ENCODE results near the gene VEGFB.
A peak's percentile ranks its signal among the peaks of the same experiment; 100 is the strongest.

Gene VEGFB

DNA sequence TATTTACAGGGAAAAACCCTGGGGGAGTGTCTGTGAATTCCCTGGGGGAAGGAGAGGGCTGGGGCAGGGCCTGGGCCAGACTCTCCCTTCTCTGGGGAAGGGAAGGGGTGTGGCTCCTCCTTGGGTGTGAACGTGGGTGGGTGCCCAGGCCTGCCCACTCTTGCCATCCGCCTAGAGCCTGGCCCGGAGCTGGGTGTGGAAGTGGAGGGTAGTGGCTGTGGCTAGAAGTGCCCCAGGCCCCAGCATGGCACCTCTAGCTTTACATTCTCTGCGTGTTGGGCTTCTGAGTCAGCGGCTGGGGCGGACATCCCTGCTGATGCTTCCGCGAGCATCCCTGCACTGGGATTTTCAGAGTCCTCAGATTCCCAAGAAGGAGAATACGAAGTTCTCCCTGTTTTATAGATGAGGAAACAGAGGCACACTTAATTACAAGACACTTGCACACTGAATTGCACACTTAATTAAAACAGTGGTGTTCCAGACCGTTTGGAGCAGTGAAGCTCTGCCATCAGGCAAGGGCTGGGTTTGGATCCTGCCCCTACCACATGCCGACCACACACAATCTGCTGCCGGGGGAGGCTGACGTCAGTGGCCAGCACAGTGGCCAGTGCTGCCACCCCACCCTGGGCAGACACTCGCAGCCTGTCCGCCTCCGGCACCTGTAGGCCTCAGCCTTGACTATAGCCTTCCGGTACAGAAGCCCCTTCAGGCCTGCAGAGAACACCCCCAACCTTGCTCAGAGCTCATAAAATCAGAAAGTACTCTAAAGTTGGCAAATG, 42.5 kb downstream of the VEGFB start:
- Histone ChIP-seq H3K27ac (ENCODE audit: low read depth, low read length) (no peak overlapping the region), H3K4me1 (ENCODE audit: control insufficient read depth, insufficient read depth, low read length) (peaks cover 1% of the 10 kb centered on the region), H3K27me3 (ENCODE audit: control insufficient read depth, insufficient read depth, low read length) (no peaks in the 10 kb centered on the region), H3K9ac (ENCODE audit: low read depth, low read length) (no peak overlapping the region), H3K9me3 (ENCODE audit: control insufficient read depth, insufficient read depth, low read length) (no peaks in the 10 kb centered on the region), H3K36me3 (ENCODE audit: control insufficient read depth, insufficient read depth, low read length) (peaks cover 12% of the 10 kb centered on the region), H3K4me3 (ENCODE audit: low read depth, low read length) (no peak overlapping the region)

DNA sequence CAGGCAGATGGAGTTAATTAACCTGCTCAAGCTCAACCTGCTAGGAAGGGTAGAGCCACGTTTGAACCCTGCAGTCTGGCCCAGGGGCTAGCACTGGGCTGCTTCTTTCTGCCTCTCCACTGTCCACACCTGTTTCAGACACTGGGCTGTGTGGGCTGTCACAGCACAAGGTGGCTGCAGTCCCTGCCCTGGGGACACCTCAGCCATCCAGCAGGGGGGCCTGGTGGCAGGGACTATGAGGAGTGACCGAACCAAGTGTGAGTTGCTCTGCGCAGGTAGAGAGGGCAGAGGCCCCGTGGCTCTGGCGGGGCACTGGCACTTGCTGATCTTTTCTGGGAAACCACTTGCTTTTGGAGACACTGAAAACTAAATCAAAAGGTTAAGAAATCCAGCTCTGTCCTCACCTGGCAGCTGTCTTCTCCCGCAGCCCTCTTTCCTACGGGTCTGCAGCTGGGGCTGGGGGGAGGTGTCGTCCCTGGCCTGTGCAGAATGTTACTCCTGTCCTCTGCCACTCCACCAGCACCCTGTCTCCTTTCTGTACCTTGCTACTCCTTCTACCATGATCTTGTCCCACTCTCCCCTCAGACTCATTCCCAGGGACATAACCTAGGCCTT, 44.3 kb downstream of the VEGFB start:
- Histone ChIP-seq H3K9me3 (ENCODE audit: control insufficient read depth, insufficient read depth, low read length) (no peaks in the 10 kb centered on the region), H3K27me3 (ENCODE audit: control insufficient read depth, insufficient read depth, low read length) (no peaks in the 10 kb centered on the region), H3K4me3 (ENCODE audit: low read depth, low read length) (no peak overlapping the region), H3K27ac (ENCODE audit: low read depth, low read length) (no peak overlapping the region), H3K36me3 (ENCODE audit: control insufficient read depth, insufficient read depth, low read length) (peaks cover 12% of the 10 kb centered on the region), H3K4me1 (ENCODE audit: control insufficient read depth, insufficient read depth, low read length) (no peaks in the 10 kb centered on the region), H3K9ac (ENCODE audit: low read depth, low read length) (no peak overlapping the region)

DNA sequence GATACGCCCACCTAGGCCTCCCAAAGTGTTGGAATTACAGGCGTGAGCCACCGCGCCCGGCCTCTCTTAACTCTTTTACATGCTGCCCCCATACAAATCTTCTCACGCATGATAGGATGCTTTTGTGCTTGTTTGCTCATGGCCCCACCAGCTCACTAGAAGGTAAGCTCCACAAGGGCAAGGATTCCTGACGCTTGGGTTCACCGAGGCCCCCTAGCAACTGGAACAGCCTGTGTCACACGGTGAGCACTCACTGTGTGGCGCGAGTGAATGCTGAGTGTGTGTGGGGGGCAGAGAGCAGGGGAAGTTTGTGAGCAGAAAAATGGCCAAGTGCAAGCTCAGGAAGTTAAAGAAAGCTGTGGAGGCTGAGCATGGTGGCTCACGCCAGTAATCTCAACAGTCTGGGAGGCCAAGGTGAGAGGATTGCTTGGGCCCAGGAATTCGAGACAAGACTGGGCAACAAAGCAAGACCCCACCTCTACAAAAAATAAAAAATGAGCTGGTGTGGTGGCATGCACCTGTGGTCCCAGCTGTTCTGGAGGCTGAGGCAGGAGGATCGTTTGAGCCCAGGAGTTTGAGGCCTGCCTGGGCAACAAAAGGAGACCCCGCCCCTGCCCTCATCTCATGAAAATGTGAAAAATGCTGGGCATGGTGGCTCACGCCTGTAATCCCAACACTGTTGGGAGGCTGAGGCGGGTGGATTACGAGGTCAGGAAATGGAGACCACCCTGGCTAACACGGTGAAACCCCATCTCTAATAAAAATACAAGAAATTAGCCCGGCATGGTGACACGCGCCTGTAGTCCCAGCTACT, 47.8 kb downstream of the VEGFB start:
- Histone ChIP-seq H3K4me1 (ENCODE audit: control insufficient read depth, insufficient read depth, low read length) (peaks cover 5% of the 10 kb centered on the region; the same call in 1 of the 2 replicates), H3K9ac (ENCODE audit: low read depth, low read length) (no peak overlapping the region), H3K4me3 (ENCODE audit: low read depth, low read length) (no peak overlapping the region), H3K9me3 (ENCODE audit: control insufficient read depth, insufficient read depth, low read length) (no peaks in the 10 kb centered on the region), H3K27ac (ENCODE audit: low read depth, low read length) (no peak overlapping the region), H3K36me3 (ENCODE audit: control insufficient read depth, insufficient read depth, low read length) (peaks cover 2% of the 10 kb centered on the region; the same call in 1 of the 2 replicates), H3K27me3 (ENCODE audit: control insufficient read depth, insufficient read depth, low read length) (peaks cover 7% of the 10 kb centered on the region; the same call in 1 of the 2 replicates)

DNA sequence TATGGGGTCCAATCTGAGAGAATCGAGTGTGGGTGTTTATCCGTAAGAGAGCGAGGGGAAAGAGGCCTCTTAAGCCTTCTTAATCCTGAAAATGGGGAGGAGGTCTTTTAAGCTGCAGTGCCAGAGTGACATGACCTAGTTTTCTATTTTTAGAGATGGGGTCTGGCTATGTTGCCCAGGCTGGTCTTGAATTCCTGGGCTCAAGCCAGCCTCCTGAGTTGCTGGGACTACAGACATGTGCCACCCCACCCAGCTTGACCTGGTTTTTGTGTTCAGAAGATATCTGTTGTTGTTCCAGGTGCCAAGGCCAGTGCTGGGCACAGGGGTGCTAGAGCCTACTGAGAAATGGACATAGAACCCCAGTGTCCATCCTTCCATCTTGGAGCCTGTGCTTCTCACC, 48.7 kb downstream of the VEGFB start:
- Histone ChIP-seq H3K27ac (ENCODE audit: low read depth, low read length) (no peak overlapping the region), H3K4me3 (ENCODE audit: low read depth, low read length) (no peak overlapping the region), H3K36me3 (ENCODE audit: control insufficient read depth, insufficient read depth, low read length) (no peaks in the 10 kb centered on the region; the same call in 1 of the 2 replicates), H3K9ac (ENCODE audit: low read depth, low read length) (no peak overlapping the region), H3K9me3 (ENCODE audit: control insufficient read depth, insufficient read depth, low read length) (no peaks in the 10 kb centered on the region), H3K4me1 (ENCODE audit: control insufficient read depth, insufficient read depth, low read length) (peaks cover 5% of the 10 kb centered on the region; the same call in 1 of the 2 replicates), H3K27me3 (ENCODE audit: control insufficient read depth, insufficient read depth, low read length) (peaks cover 7% of the 10 kb centered on the region; the same call in 1 of the 2 replicates)

DNA sequence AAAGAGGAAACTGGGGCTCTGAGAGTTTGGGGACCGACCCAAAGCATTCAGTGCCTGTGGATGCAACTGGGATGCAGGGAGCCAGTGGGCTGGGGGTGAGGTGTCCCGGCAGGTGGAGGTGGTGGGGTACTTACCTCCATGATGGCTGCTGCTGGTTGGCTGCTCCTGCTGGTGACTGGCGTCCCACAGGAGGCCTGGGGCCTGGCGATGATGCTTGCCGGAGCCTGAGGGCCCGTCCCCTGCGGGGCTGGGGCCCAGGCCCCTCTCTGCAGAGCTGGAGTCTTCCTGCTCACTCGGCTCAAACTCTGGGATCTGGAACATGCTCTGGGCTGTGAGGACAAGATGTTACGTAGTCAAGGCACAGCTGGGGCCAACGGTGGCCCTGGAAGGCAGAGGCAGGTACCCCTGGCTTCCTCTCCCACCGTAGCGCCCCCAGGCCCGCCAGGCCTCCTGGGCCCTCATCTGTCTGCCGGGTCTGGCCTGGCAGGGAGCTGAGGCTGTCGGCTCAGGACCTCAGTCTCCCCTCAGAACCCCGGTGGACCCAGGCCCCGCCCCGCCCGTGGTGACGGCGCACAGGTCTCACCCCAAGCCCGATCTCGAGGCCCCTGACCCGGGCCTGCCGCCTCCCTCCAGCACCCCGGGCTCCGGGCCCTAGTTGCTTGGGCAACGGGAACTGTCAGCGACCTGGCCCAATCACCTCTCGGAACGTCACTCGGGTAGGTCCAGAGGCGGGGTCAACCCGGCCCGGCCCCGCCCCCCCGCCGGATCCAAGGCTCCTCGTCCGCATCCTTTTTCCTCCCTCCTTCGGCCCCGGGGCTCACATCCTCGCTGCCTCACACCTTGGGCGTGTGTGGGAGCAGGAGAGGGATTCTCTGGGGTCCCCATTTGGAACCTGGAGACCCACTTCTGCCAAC, 49.9 kb downstream of the VEGFB start, which contains the start of gene BAD:
Gene BAD, minus strand, starts transcription at position 618 of the 914 bp plus-strand sequence. Its CDS starts 297 bp downstream, at position 321.
- peak within 1 kb of the TSS; percentile 85 for H3K27ac ChIP-seq (ENCODE audit: low read depth, low read length)
- H3K36me3 ChIP-seq (ENCODE audit: control insufficient read depth, insufficient read depth, low read length), result no peaks in the 10 kb centered on the region
- H3K4me1 ChIP-seq (ENCODE audit: control insufficient read depth, insufficient read depth, low read length), result peaks cover 5% of the 10 kb centered on the region; the same call in 1 of the 2 replicates
- no peaks in the 10 kb centered on the region for H3K9me3 ChIP-seq (ENCODE audit: control insufficient read depth, insufficient read depth, low read length)
- H3K4me3 ChIP-seq (ENCODE audit: low read depth, low read length), result peak within 1 kb of the TSS; percentile 96
- H3K9ac ChIP-seq (ENCODE audit: low read depth, low read length), result no peak within 1 kb of the TSS
- peaks cover 8% of the 10 kb centered on the region for H3K27me3 ChIP-seq (ENCODE audit: control insufficient read depth, insufficient read depth, low read length)

DNA sequence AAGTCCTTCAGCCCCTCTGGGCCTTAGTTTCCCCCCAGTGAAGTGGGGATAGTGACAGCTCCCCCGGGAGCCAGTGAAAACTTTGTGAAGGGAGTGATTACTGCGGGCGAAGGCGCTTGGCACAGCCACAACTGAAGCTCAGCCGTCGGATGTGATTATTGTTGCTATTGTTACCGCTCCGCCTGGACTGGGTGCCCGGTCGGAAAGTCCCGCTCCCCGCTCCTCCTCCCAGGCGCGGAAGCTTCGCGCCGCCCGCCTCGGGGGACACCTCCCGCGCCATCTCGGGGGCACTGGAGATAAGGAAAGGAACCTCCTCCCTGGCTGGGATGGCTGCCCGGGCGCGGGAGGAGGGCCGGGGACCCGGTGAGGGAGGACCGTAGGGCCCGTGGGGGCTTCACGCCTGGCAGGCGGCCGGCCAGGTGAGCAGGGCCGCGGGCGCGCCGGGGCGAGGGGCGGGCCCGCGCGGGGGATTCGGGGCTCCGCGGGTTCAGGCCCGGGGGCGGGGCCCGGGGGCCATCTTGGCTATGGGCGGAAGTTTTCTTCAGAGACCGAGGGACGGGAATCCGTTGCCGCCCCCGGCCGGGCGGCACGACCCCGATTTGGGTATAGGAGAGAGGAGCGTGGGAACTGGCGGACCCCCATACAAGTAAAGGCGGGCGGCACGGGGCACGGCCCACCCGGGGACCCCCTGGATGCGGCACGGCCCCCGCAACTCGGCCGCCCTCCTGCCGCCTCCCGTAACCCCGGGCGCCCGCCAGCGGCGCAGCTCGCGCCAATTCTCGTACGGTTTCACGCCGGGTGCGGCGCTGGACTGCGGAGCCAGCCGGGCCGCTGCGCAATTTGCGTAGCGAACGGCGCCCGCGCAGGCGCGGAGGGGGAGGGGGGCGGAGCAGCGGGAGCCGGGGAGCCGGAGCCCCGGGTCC, 50.8 kb downstream of the VEGFB start, which contains the start of gene GPR137:
Gene GPR137, plus strand, starts transcription at position 887 of the 923 bp plus-strand sequence. CDS start 677 bp downstream, outside the sequence.
- Histone ChIP-seq H3K4me1 (ENCODE audit: control insufficient read depth, insufficient read depth, low read length) (peaks cover 5% of the 10 kb centered on the region; the same call in 1 of the 2 replicates), H3K9me3 (ENCODE audit: control insufficient read depth, insufficient read depth, low read length) (no peaks in the 10 kb centered on the region), H3K4me3 (ENCODE audit: low read depth, low read length) (peak within 1 kb of the TSS; percentile 96), H3K9ac (ENCODE audit: low read depth, low read length) (0 out of 2 replicates have a peak within 1 kb of the TSS, but pooled peaks have one; percentile 12), H3K36me3 (ENCODE audit: control insufficient read depth, insufficient read depth, low read length) (no peaks in the 10 kb centered on the region), H3K27me3 (ENCODE audit: control insufficient read depth, insufficient read depth, low read length) (peaks cover 17% of the 10 kb centered on the region), H3K27ac (ENCODE audit: low read depth, low read length) (peak within 1 kb of the TSS; percentile 85)

DNA sequence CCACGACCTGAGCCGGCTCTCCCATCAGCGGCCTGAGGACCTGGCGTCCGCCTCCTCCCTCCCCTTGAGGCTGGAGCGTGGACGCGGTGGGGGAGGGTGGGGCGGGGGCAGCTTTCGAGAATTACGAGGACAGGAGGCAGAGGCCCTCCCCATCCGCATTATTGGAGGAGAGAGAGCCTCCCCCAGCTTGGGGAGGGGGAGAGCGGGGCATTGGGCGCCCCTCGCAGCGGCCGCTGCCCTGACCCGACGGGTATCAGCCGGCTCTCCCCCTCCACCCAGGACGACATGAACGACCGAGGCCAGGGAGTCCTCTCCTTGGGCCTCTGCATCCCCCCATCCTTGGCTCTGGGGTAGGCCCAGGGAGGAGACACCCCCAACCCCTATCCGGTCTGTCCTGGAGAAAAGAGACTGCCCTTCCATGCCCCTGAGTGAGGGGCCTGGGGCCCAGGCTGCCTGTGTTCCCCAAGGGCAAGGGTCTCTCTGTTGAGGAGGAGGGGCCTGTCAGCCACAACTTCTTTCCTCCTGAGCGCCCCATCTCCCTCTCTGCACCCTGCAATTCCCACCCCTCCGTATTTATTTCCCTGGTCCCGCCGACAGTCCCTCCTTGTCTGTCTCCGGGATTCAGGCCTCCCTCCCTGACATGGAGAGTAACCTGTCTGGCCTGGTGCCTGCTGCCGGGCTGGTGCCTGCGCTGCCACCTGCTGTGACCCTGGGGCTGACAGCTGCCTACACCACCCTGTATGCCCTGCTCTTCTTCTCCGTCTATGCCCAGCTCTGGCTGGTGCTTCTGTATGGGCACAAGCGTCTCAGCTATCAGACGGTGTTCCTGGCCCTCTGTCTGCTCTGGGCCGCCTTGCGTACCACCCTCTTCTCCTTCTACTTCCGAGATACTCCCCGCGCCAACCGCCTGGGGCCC, 51.8 kb downstream of the VEGFB start:
- peaks cover 5% of the 10 kb centered on the region; the same call in 1 of the 2 replicates for H3K4me1 ChIP-seq (ENCODE audit: control insufficient read depth, insufficient read depth, low read length)
- H3K36me3 ChIP-seq (ENCODE audit: control insufficient read depth, insufficient read depth, low read length), result no peaks in the 10 kb centered on the region
- peaks cover 26% of the 10 kb centered on the region for H3K27me3 ChIP-seq (ENCODE audit: control insufficient read depth, insufficient read depth, low read length)
- H3K27ac ChIP-seq (ENCODE audit: low read depth, low read length), result no peak overlapping the region
- H3K4me3 ChIP-seq (ENCODE audit: low read depth, low read length), result peak overlapping the region; percentile 96
- no peaks in the 10 kb centered on the region for H3K9me3 ChIP-seq (ENCODE audit: control insufficient read depth, insufficient read depth, low read length)
- H3K9ac ChIP-seq (ENCODE audit: low read depth, low read length), result 0 out of 2 replicates have a peak overlapping the region, but pooled peaks have one; percentile 12

DNA sequence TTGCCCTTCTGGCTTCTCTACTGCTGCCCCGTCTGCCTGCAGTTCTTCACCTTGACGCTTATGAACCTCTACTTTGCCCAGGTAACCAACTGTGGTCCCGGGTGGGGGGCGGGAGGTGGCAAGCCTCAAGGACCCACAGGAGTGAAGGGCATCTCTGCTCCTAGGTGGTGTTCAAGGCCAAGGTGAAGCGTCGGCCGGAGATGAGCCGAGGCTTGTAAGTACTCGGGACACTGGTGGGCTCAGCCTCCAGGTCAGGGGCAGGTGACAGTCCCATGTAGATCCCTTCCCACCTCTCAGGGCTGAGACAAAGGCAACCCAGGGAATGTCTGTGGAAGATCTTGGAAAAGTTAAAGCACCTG, 52.4 kb downstream of the VEGFB start:
- peaks cover 5% of the 10 kb centered on the region; the same call in 1 of the 2 replicates for H3K4me1 ChIP-seq (ENCODE audit: control insufficient read depth, insufficient read depth, low read length)
- peaks cover 32% of the 10 kb centered on the region for H3K27me3 ChIP-seq (ENCODE audit: control insufficient read depth, insufficient read depth, low read length)
- H3K9me3 ChIP-seq (ENCODE audit: control insufficient read depth, insufficient read depth, low read length), result no peaks in the 10 kb centered on the region
- no peak overlapping the region for H3K9ac ChIP-seq (ENCODE audit: low read depth, low read length)
- no peak overlapping the region for H3K27ac ChIP-seq (ENCODE audit: low read depth, low read length)
- no peaks in the 10 kb centered on the region for H3K36me3 ChIP-seq (ENCODE audit: control insufficient read depth, insufficient read depth, low read length)
- no peak overlapping the region for H3K4me3 ChIP-seq (ENCODE audit: low read depth, low read length)

Measured in HUES48 (cell line).